Ovary (tissue), 9 donors: ENCODE results near the gene MPPED2. TPM values are rescaled to one million over a fixed set of nuclear protein-coding genes. Genes with fewer than 3 reads are reported as not detected.

Source experiments
- DNase-seq, 5 donors: peaks; one replicate each; pipeline ENCODE4 v3.0.0-alpha.2; 2019 to 2020
- H3K27ac ChIP-seq, 2 donors: fragments of 200-600 bp; one replicate each; pipeline versions ENCODE4 v1.5.1 to v1.8.0; 2019 to 2022
- H3K27me3 ChIP-seq: fragments of 200-600 bp; one replicate; pipeline ENCODE4 v1.8.0; 2022
- H3K36me3 ChIP-seq: fragments of 200-600 bp; sonication (generic); one replicate; pipeline ENCODE4 v1.5.1; 2019
- H3K4me1 ChIP-seq: one replicate; pipeline ENCODE4 v1.8.1; 2013; ENCODE audit warnings: mild to moderate bottlenecking, moderate library complexity; ENCODE audit not compliant: insufficient read depth
- H3K4me3 ChIP-seq: fragments of 200-600 bp; sonication (generic); one replicate; pipeline ENCODE4 v1.5.1; 2017
- H3K9me3 ChIP-seq, 2 donors: fragments of 200-600 bp in 1 of 2; sonication (generic) in 1 of 2; one replicate each; pipeline versions ENCODE4 v1.5.1 to v1.8.1; 2013 to 2019; ENCODE audit warnings: mild to moderate bottlenecking in 1 of 2, moderate library complexity in 1 of 2
- CTCF ChIP-seq, 3 donors: fragments of 450-650 bp in 2 of 3; fragments of 200-600 bp in 1 of 3; IDR thresholded peaks; one replicate each; pipeline versions ENCODE4 v1.5.1 to v1.8.0; 2016 to 2022; ENCODE audit warnings: antibody characterized with exemption in 3 of 3, mild to moderate bottlenecking in 1 of 3
- EP300 ChIP-seq: sonication (generic); formaldehyde crosslinking; IDR thresholded peaks from one replicate; pipeline ENCODE4 v1.6.1; 2017; ENCODE audit warnings: antibody characterized with exemption
- POLR2A ChIP-seq: fragments of 450-650 bp; IDR thresholded peaks from one replicate; pipeline ENCODE4 v1.6.1; 2017; ENCODE audit warnings: antibody characterized with exemption, mild to moderate bottlenecking, moderate library complexity
- WGBS, 3 donors: extraction: QIAGEN DNeasy Blood & Tissue Kit in 1 of 3; methylation state at CpG; one replicate each; pipeline versions ENCODE4 v1.1.5 to v1.1.7; 2013 to 2017; 5-methylcytosine and 5-hydroxymethylcytosine counted together
- intact Hi-C, 4 donors: fragments of 100-400 bp; cut with DNase I; formaldehyde crosslinking; loops; one replicate each; pipeline versions ENCODE4 v1.11.0 to v1.15.1; 2022 to 2023
- polyA plus RNA-seq, 2 donors: library from polyadenylated mRNA; stranded (reverse); fragments of 200-250 nt in 1 of 2; fragments of 350-450 nt in 1 of 2; fragmentation: Illumina TruSeq in 1 of 2; extraction: RNeasy Lipid Tissue Mini Kit (QIAGEN cat#74804) in 1 of 2; gene quantifications; one replicate each; pipeline ENCODE4 v1.2.3, GENCODE V29; 2013 to 2014
- total RNA-seq, 7 donors: library from RNA; depleted of rRNA in 2 of 7; stranded (reverse); fragments of >200 nt in 2 of 7; fragmentation: NEBNext Ultra II Directional in 3 of 7; extraction: Animal tissue kit (Norgen Biotek cat#: 25700) in 3 of 7; gene quantifications; one replicate each; pipeline versions ENCODE4 v1.1.0 to v1.2.4, GENCODE V29; 2016 to 2023
- donor health status: DM: no; HTN: no; CAD: no; lungs with moderate emphysema.
- donor health status: DM: no; HTN: no; CAD: no.
- donor health status: Bipolar disorder and iron deficiency.
- donor health status: DM: yes; HTN: yes; CAD: no.
- donor health status: DM: no; HTN: no; CAD: no.
- donor health status: DM: yes; HTN: yes; CAD: no.

MPPED2 gene
- total and polyA plus RNA-seq, 9 donors: 0.30 to 10.1 (median 2.9) TPM

DNA sequence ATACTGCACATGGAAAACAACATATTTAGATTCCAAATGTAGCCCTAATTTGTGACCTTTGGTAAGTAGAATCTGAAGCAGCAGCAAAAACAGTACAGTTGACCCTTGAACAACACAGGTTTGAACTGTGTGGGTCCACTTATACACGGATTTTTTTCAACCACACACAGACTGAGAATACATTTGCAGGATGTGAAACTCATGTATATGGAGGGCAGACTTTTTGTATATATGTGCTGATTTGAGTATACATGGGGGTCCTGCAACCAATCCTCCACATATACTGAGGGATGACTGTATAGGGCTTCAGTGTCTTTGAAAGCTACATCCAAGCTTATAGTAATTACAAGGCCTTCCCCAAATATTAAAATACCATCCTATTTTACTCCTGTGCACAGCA lies 120.5 kb downstream of the MPPED2 start:
- Histone ChIP-seq H3K36me3 (no peaks in the 10 kb centered on the region), H3K27me3 (no peaks in the 10 kb centered on the region), H3K4me1 (no peaks in the 10 kb centered on the region), H3K9me3 (no peaks in the 10 kb centered on the region), H3K4me3 (no peak overlapping the region), H3K27ac (no peak overlapping the region)
- intact Hi-C loops: no loop called here
- TF ChIP-seq CTCF (IDR thresholded peaks at IDR 0.05) (no peak), POLR2A (no peak)
- no peak for DNase-seq
- WGBS, 3 donors: 52 to 66% (median 63%) methylated on average over 1 of the region's 1 CpG

DNA sequence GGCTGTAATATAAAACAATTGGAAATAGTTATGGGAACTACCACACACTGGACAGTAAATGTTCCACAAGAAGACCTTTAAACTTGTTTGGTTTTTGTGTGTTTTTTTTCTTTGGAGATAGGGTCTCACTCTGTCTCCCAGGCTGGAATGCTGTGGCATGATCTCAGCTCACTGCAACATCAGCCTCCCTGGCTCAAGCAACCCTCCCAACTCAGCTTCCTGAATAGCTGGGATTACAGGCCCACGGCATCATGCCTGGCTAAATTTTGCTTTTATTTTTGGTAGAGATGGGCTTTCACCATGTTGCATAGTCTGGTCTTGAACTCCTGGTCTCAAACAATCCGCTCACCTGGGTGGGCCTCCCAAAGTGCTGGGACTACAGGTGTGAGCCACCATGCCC lies 121.0 kb downstream of the MPPED2 start:
- no peak for DNase-seq
- Histone ChIP-seq H3K36me3 (no peaks in the 10 kb centered on the region), H3K9me3 (no peaks in the 10 kb centered on the region), H3K4me1 (no peaks in the 10 kb centered on the region), H3K27me3 (no peaks in the 10 kb centered on the region), H3K27ac (no peak overlapping the region), H3K4me3 (no peak overlapping the region)
- no peak for TF ChIP-seq EP300
- TF ChIP-seq CTCF (IDR thresholded peaks at IDR 0.05): no peak
- TF ChIP-seq POLR2A: no peak
- WGBS, 3 donors: 61 to 71% (median 64%) methylated on average over 2 of the region's 2 CpGs
- intact Hi-C loops: no loop called here

DNA sequence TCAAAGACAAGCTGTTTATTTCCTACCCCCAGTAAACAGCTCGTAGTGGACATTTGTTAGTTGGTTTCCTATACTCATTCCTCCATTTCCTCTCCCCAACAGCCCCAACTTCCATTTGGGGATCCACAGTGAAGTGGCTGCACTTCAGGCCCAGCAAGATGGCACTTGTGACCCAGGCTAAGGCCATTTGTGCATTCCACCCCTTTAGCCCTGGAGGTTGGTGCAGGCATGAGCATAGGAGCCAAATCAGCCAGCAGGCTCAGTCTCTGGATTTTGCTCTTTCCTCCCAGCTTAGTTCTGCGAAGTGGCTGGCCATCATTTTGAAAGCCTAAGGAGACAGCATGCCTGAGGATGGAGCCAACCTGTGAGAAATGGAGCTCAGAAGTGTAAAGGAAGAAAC lies 122.9 kb downstream of the MPPED2 start:
- Histone ChIP-seq H3K27ac (no peak overlapping the region), H3K4me3 (no peak overlapping the region), H3K4me1 (no peaks in the 10 kb centered on the region), H3K27me3 (no peaks in the 10 kb centered on the region), H3K9me3 (no peaks in the 10 kb centered on the region), H3K36me3 (no peaks in the 10 kb centered on the region)
- WGBS, 3 donors: 87 to 97% (median 96%) methylated on average over 2 of the region's 2 CpGs
- intact Hi-C loops: no loop called here
- DNase-seq: no peak
- TF ChIP-seq EP300: no peak
- TF ChIP-seq POLR2A: no peak
- no peak for TF ChIP-seq CTCF (IDR thresholded peaks at IDR 0.05)

GRCh38 chr11:30462421-30462820 lies 123.7 kb downstream of the MPPED2 start:
- Histone ChIP-seq H3K4me1 (no peaks in the 10 kb centered on the region), H3K27ac (no peak overlapping the region), H3K36me3 (no peaks in the 10 kb centered on the region), H3K9me3 (no peaks in the 10 kb centered on the region), H3K27me3 (no peaks in the 10 kb centered on the region), H3K4me3 (no peak overlapping the region)
- intact Hi-C loops: no loop called here
- whole genome bisulfite sequencing, 3 donors: 75 to 84% (median 79%) methylated on average over 3 of the region's 3 CpGs
- DNase-seq: no peak
- TF ChIP-seq EP300 (no peak), POLR2A (no peak), CTCF (IDR thresholded peaks at IDR 0.05) (no peak)

DNA sequence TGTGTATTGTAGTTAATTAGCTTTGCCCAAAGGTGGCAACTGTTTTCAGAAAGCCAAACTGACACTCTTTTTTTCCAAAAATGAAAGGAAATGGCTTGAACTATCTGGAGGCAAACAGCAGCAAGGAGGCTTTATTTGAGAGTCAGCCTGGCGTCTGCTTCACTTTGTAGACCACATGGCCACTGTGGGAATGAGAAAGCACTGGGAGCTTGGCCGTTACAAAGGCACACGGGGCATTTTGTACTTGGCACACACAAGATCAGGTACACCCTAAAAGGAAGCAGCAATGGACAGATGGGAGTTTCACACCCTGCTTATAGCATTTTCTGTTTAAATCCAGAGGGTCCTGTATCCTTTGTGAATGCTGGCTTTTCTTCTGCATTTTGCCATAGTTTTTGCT lies 126.3 kb downstream of the MPPED2 start:
- TF ChIP-seq POLR2A: no peak
- no peak for TF ChIP-seq CTCF (IDR thresholded peaks at IDR 0.05)
- no peak for TF ChIP-seq EP300
- H3K4me1 ChIP-seq: no peaks in the 10 kb centered on the region
- WGBS, 3 donors: 69 to 79% (median 75%) methylated on average over 3 of the region's 3 CpGs
- H3K36me3 ChIP-seq: no peaks in the 10 kb centered on the region
- H3K27me3 ChIP-seq: no peaks in the 10 kb centered on the region
- H3K9me3 ChIP-seq: no peaks in the 10 kb centered on the region
- H3K4me3 ChIP-seq: no peak overlapping the region
- DNase-seq: no peak
- intact Hi-C loops: no loop called here
- H3K27ac ChIP-seq: no peak overlapping the region
